Osteocyte (in vitro differentiated cells): ENCODE data around the gene PHTF2. TPM values are rescaled to one million over a fixed set of nuclear protein-coding genes. Genes with fewer than 3 reads are reported as not detected.

Experiments used
- DNase-seq: peaks from one replicate; pipeline ENCODE4 v3.0.0; 2021; ENCODE audit warnings: mixed read lengths; ENCODE audit not compliant: unreplicated experiment; ENCODE audit errors: extremely low spot score
- H3K27ac Mint-ChIP-seq: one replicate; pipeline ENCODE4 v1.8.0; 2021; ENCODE audit warnings: mild to moderate bottlenecking, mixed read lengths; ENCODE audit not compliant: unreplicated experiment
- H3K27me3 Mint-ChIP-seq: one replicate; pipeline ENCODE4 v1.8.0; 2021; ENCODE audit warnings: mixed read lengths; ENCODE audit not compliant: unreplicated experiment
- H3K36me3 Mint-ChIP-seq: one replicate; pipeline ENCODE4 v1.8.0; 2021; ENCODE audit warnings: mixed read lengths; ENCODE audit not compliant: unreplicated experiment
- H3K4me1 Mint-ChIP-seq: one replicate; pipeline ENCODE4 v1.8.0; 2021; ENCODE audit warnings: mixed read lengths; ENCODE audit not compliant: unreplicated experiment
- H3K4me3 Mint-ChIP-seq: one replicate; pipeline ENCODE4 v1.8.0; 2021; ENCODE audit warnings: mild to moderate bottlenecking, moderate library complexity, mixed read lengths; ENCODE audit not compliant: unreplicated experiment
- H3K9me3 Mint-ChIP-seq: one replicate; pipeline ENCODE4 v1.8.0; 2021; ENCODE audit warnings: mixed read lengths; ENCODE audit not compliant: unreplicated experiment
- total RNA-seq: library from RNA; stranded (reverse); gene quantifications from 2 replicates; pipeline ENCODE4 v1.2.1, GENCODE V29; 2021
- TF ChIP-seq, protein P1 (sequence below): fragments of 200-600 bp; sonication (generic); IDR thresholded peaks from 2 replicates; pipeline ENCODE4 v1.5.0; 2021; ENCODE audit warnings: antibody characterized with exemption, mild to moderate bottlenecking, moderate library complexity

Gene PHTF2
- total RNA-seq, 1 donor from 2014 or later, result 29.3 TPM

DNA sequence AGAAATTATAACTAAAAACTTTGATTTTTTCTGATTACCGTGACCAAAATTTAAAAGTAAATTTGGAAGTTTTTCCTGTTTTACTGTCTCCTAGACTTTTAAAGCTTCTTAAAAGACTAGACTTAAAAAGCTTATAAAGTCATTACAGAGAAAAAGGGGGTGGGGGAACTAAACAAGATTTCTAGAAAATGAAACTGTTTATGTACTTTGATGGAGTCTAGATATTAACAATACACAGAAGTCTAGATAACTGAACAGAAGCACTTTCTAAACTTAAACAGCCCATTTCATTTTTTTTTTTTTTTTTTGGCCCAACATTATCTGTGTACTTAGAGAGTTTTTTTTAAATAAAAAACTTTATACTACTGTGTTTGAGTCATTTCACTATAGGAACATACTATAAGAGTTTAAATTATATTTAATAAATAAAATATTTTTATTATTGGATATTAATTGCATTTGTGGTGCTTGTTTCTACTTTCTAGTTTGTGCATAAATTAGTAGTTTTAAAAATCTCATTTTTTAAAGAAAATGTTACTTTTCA, 98.5 kb downstream of the PHTF2 start:
- H3K4me3 Mint-ChIP-seq, result no peak overlapping the region

DNA sequence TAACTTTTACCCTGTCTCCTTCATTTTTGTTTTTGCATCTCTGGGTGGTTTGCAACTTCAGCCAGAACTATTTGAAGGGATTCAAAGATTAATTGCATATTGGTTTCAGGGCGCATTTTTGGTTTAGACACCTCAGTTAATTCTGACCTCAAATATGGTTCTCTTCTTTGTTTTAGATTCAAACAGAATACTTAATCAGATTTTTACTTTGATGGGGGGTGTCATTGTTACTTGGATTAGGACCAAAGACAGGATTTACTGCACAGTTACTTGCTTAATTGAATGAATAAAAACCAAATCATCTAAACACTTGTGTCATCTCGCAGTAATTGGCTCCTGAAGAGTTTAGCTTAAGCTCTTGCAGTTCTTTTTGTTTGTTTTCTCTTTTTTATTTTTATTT, 100.9 kb downstream of the PHTF2 start:
- no peaks in the 10 kb centered on the region for H3K4me1 Mint-ChIP-seq
- H3K27ac Mint-ChIP-seq, result no peak overlapping the region
- no peak for DNase-seq
- H3K4me3 Mint-ChIP-seq, result no peak overlapping the region
- no peaks in the 10 kb centered on the region for H3K27me3 Mint-ChIP-seq
- no peaks in the 10 kb centered on the region for H3K36me3 Mint-ChIP-seq
- no peaks in the 10 kb centered on the region for H3K9me3 Mint-ChIP-seq
- TF ChIP-seq, protein P1, sequence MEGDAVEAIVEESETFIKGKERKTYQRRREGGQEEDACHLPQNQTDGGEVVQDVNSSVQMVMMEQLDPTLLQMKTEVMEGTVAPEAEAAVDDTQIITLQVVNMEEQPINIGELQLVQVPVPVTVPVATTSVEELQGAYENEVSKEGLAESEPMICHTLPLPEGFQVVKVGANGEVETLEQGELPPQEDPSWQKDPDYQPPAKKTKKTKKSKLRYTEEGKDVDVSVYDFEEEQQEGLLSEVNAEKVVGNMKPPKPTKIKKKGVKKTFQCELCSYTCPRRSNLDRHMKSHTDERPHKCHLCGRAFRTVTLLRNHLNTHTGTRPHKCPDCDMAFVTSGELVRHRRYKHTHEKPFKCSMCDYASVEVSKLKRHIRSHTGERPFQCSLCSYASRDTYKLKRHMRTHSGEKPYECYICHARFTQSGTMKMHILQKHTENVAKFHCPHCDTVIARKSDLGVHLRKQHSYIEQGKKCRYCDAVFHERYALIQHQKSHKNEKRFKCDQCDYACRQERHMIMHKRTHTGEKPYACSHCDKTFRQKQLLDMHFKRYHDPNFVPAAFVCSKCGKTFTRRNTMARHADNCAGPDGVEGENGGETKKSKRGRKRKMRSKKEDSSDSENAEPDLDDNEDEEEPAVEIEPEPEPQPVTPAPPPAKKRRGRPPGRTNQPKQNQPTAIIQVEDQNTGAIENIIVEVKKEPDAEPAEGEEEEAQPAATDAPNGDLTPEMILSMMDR, result no peak

More for the DNA sequence above, 98.5 kb downstream of the PHTF2 start:
- no peak for DNase-seq
- Mint-ChIP-seq H3K27me3 (no peaks in the 10 kb centered on the region), H3K36me3 (no peaks in the 10 kb centered on the region), H3K4me1 (no peaks in the 10 kb centered on the region), H3K9me3 (no peaks in the 10 kb centered on the region), H3K27ac (no peak overlapping the region)
- TF ChIP-seq, protein P1, result no peak

DNA sequence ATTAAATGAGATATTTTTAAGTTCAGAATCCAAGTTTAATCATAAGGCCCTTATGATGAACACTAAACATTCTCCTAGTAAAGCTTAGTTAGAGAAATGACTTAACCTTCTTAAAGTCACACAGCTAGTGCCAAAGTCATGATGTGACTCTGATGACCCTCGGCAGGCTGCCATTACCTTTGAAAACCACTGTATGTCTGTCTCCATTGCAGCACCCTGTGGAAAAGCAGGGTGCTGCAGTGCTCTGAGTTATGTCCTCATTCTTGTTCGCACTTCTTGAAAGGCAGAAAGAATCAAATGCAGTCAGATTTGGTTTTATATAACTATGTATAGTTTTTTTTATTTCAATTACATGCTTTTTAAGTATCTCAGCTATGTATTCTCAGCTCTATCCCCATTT, 105.0 kb downstream of the PHTF2 start:
- Mint-ChIP-seq H3K9me3 (no peaks in the 10 kb centered on the region), H3K27me3 (no peaks in the 10 kb centered on the region), H3K4me1 (no peaks in the 10 kb centered on the region), H3K36me3 (peaks cover 3% of the 10 kb centered on the region), H3K27ac (no peak overlapping the region), H3K4me3 (no peak overlapping the region)
- TF ChIP-seq, protein P1, result no peak
- no peak for DNase-seq

DNA sequence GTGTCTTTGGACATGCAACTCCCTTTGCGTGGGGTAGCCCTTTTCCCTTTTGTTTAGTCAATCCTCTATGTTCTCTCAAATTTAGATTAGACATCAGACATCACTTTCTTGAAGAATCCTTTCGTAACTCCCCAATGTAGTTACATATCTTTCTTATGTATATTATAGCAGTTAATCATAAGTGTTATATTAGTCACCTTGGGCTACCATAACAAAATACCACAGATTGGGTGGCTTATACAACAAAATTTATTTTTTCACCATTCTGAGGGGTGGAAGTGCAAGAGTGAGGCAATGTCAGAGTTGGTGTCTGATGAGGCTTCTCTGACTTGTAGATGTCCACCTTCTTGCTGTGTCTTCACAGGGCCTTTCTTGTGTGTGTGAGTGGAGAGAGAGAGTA, 105.7 kb downstream of the PHTF2 start:
- DNase-seq, result no peak
- H3K36me3 Mint-ChIP-seq, result peaks cover 3% of the 10 kb centered on the region
- H3K27me3 Mint-ChIP-seq, result no peaks in the 10 kb centered on the region
- no peaks in the 10 kb centered on the region for H3K9me3 Mint-ChIP-seq
- TF ChIP-seq, protein P1, result no peak
- H3K4me1 Mint-ChIP-seq, result no peaks in the 10 kb centered on the region
- no peak overlapping the region for H3K27ac Mint-ChIP-seq
- H3K4me3 Mint-ChIP-seq, result no peak overlapping the region

DNA sequence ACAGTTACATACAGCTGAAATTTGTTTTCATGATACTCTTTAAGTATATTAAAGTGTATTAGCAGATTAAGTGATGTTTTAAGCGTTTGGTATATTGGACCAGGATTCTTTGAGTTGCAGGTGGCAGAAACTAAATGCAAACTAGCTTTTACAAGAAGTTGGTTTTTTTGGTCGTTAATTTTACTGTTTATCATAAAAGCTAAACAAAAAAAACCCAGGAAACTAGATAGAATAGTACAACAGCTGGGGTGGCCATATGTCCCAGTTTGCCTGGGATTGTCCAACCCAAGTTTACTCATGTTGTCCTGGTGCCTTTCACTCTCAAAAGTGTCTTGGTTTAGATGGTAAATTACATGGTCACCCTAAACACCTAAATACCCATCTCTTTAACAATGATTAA, 108.7 kb downstream of the PHTF2 start:
- H3K4me3 Mint-ChIP-seq, result no peak overlapping the region
- no peak for DNase-seq

More for the DNA sequence above, 108.7 kb downstream of the PHTF2 start:
- no peak overlapping the region for H3K27ac Mint-ChIP-seq
- H3K36me3 Mint-ChIP-seq, result peaks cover 3% of the 10 kb centered on the region
- TF ChIP-seq, protein P1, result no peak
- H3K9me3 Mint-ChIP-seq, result no peaks in the 10 kb centered on the region
- H3K27me3 Mint-ChIP-seq, result no peaks in the 10 kb centered on the region
- H3K4me1 Mint-ChIP-seq, result no peaks in the 10 kb centered on the region
